Measurements from ENCODE around the gene BMPR1A.
A peak's percentile ranks its signal among the peaks of the same experiment; 100 is the strongest.
"Not testable (repeated sequence)": the region's sequence is repeated elsewhere in the genome, so short reads cannot be mapped to it uniquely, and the experiment has no call there.

The BMPR1A gene

DNA sequence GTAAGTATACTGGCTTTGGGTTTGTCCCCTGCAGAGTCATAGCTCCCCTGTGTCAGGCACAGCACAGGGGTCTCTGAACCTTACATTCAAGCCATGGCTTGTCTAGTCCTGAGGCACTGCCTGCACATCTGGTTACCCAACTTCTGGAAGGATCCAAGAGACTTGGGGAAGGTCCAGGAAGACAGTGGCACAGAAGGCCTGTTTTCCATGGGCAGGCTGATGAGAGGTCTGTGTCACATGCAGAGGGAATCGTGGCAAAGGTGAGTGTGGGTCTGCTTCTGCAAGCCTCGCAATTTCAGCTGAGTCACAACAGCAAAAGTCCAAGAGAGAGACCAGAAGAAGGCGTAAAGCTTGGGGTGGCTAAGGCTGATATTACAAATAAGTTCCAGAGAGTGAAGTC lies 28.4 kb upstream of the BMPR1A start:
- DNase-seq (ENCODE audit: low read depth, low spot score), result no peak
- H3K27ac ChIP-seq, result no peak overlapping the region

DNA sequence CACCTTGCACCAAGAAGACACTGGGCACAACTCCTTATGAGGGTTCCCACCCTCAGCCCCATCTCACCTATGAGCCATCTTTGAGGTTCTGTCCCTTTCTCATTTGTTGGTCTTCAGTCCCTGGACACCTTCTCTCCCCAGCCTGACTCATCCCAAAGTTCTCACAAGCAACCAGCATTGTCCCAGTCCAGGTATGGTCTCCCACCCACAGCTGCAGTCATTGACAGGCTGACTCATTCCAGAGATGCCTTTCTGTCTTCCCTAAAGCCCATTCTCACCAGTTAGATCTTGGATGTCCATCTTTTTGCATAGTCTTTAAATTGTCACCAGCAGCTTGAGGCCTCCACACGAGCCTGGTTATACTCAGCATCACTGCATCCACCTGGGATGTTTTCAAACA lies 26.7 kb upstream of the BMPR1A start:
- no peak overlapping the region for H3K27ac ChIP-seq
- no peak for DNase-seq (ENCODE audit: low read depth, low spot score)

- no peak overlapping the region for H3K27ac ChIP-seq
- DNase-seq (ENCODE audit: low read depth, low spot score), result no peak
Measured at GRCh38 chr10:86730227-86730626, 26.2 kb upstream of the BMPR1A start.

DNA sequence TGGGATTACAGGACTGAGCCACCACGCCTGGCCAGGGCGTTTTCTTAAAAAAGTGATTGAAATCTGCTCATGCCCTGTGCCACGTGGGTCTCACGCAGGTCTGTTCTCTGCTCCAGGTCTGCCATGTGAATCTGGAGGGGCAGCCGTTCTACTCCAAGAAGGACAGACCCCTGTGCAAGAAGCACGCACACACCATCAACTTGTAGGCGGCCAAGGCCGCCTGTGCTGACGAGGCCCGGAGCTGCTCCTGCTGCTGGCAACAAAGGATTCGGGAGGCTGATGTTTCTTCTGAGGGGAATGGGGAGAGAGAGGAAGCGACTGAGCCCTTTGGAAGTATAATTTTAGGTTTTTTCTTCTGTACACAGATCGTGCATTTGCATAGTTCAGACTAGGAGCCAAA lies 23.6 kb upstream of the BMPR1A start:
- DNase-seq (ENCODE audit: low read depth, low spot score), result no peak
- no peak overlapping the region for H3K27ac ChIP-seq

DNA sequence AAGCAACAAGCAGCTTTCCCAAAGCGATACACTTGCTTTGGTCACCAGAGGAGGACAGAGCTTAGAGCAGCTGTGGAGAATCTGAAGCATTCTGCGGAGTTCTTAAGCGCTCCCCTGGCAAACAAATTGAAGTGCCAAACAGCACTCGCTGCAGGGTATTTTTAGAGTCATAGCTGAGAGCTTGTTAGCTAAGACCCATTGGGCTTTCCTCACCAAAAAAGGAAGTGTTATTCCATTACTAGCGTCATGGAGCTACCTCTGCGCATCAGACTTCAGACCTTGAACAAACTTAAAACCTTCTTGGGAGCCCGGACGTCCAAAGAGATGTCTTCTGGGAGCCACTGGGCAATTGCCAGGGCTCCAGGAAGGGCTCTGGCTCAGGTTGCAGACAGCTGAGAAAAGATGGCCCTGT lies 23.2 kb upstream of the BMPR1A start:
- H3K27ac ChIP-seq, result no peak overlapping the region
- no peak for DNase-seq (ENCODE audit: low read depth, low spot score)

GRCh38 chr10:86734207-86734988 lies 22.0 kb upstream of the BMPR1A start:
- H3K27ac ChIP-seq, result no peak overlapping the region
- DNase-seq (ENCODE audit: low read depth, low spot score), result no peak

- not testable (repeated sequence) for H3K27ac ChIP-seq; DNase-seq (ENCODE audit: low read depth, low spot score)
Measured at GRCh38 chr10:86735278-86735677, 21.1 kb upstream of the BMPR1A start.

- no peak for DNase-seq (ENCODE audit: low read depth, low spot score)
- H3K27ac ChIP-seq, result no peak overlapping the region
Measured at GRCh38 chr10:86742230-86742629, 14.2 kb upstream of the BMPR1A start.

GRCh38 chr10:86744067-86744725 lies 12.2 kb upstream of the BMPR1A start:
- no peak overlapping the region for H3K27ac ChIP-seq
- no peak for DNase-seq (ENCODE audit: low read depth, low spot score)

DNA sequence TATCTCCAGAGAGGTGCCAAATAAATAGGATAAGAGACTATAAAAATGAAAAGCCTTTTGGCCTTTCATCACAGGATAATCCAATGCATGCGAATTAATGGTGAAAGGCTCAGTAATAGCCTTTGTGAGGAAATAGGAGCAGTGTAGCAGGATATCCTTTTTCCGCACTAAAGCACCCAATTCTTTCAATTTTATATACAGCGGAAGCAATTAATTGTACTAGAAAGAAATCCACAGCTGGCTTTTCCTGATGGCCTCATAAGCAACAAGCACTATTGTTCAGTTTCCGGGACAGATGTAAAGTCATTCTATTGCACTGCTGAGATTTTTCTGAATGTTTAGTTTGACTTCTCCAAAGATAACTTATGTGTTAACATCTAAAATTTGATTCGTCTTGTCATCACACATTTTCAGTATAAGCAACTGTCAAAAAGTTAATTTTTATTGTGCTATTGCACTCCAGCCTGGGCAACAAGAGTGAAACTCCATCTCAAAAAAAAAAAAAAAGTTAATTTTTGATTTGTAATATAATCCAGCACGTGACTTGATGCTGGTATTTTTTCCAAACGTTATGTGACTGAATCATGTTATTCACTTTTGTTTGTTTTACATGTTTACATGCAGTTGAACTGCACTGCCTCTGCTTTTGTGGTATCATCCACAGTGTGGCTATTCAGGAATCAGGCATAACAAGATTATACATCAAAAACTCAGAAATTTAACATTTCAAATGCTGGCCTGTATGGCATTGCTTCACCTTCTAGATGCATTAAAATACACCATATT lies 8.4 kb upstream of the BMPR1A start:
- DNase-seq (ENCODE audit: low read depth, low spot score), result no peak
- no peak overlapping the region for H3K27ac ChIP-seq

GRCh38 chr10:86749854-86750253 lies 6.6 kb upstream of the BMPR1A start:
- DNase-seq (ENCODE audit: low read depth, low spot score), result no peak
- H3K27ac ChIP-seq, result no peak overlapping the region

DNA sequence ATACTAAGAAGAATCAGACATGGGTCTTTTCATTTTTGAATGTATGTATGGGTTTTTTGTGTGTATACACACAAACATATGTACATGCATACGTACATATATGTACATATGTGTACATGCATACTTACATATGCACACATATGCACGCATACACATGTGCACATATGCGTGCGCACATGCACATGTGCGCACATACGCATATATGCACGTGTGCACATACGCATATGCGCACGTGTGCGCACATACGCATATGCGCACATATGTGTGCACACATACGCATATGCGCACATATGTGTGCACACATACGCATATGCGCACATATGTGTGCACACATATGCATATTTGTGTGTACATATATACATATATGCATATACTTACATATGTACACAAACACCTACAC lies 4.9 kb upstream of the BMPR1A start:
- no peak for DNase-seq (ENCODE audit: low read depth, low spot score)
- H3K27ac ChIP-seq, result no peak overlapping the region

GRCh38 chr10:86752311-86752710 lies 4.1 kb upstream of the BMPR1A start:
- no peak overlapping the region for H3K27ac ChIP-seq
- DNase-seq (ENCODE audit: low read depth, low spot score), result no peak

DNA sequence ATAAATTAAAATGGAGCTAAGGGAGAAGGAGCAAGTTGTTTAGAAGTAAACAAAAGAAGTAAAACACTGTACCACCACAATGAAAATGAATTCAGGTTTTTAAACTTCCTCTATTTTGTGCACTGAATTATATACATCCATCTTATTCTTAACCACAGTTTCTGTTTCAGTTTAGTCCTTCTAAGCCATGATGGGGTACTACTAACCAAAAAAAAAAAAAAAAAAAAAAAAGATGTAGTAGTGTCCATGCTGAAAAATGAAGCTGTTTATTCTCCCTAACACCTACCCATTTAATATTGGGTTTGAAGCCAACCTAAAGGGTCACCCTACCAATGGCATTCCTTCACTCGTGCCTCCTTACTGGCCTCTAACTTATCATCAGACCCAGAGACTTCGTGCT lies 3.4 kb upstream of the BMPR1A start:
- H3K27ac ChIP-seq, result no peak overlapping the region
- DNase-seq (ENCODE audit: low read depth, low spot score), result no peak

GRCh38 chr10:86753638-86754434 lies 2.6 kb upstream of the BMPR1A start:
- H3K27ac ChIP-seq, result no peak overlapping the region
- DNase-seq (ENCODE audit: low read depth, low spot score), result no peak

- DNase-seq (ENCODE audit: low read depth, low spot score), result no peak
- H3K27ac ChIP-seq, result peak overlapping the region; percentile 73
Measured at GRCh38 chr10:86755454-86755739, 1.0 kb upstream of the BMPR1A start.

- H3K27ac ChIP-seq, result peak overlapping the region; percentile 73
Measured at GRCh38 chr10:86755740-86756510, 494 bp upstream of the BMPR1A start.

DNA sequence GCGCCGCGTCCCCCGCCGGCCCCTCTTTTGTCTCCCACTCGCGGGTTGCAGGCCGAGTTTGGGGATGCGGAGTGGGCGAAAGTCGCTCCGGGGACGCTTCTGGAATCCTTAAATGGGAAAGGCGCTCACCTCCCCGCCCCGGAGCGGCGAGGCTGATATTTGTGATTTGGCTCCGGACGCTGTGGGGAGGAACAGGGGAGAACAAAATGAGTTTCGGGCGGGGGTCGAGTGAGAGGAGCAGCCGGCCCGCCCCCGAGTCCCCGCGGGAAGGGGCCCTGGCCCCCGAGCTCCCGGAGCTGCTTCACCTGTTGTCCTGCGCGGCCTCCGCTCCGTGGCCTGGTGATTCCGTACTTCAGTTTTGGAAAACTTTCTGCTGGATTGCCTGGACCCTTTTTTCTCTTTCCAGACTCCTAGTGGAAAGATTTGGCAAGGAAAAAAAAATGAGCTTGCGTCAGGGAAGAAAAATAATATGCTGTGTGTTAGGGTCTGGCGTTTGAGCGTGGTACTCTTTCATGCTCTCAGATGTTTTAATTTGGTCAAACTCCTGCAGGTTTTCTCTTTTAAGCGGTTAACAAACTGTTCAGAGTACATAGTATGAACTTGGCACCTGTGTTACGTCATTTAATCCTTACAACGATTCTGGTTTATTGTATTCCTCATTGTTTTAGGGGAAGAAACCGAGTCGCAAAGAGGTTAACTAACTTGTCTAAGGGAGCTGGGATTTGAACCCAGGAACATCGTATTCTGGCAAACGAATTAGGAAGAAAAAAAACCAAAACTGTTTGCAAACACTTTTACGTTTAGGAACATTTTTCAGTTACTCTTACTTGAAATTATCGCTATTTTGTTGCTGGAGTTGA lies 924 bp downstream of the BMPR1A start:
- H3K27ac ChIP-seq, result peak overlapping the region; percentile 73
- DNase-seq (ENCODE audit: low read depth, low spot score), result no peak

More at GRCh38 chr10:86755740-86756510, 494 bp upstream of the BMPR1A start:
- peak; percentile 29 for DNase-seq (ENCODE audit: low read depth, low spot score)
